HG02852 (cell line): ENCODE data around the gene RNF149.
"Not testable (repeated sequence)": the region's sequence is repeated elsewhere in the genome, so short reads cannot be mapped to it uniquely, and the experiment has no call there.

Source experiments
- ATAC-seq: cut with Tn5 transposase; IDR thresholded peaks from one replicate; pipeline ENCODE4 v1.9.1; 2021; ENCODE audit warnings: mild to moderate bottlenecking, moderate library complexity; ENCODE audit not compliant: unreplicated experiment

RNF149 gene

DNA sequence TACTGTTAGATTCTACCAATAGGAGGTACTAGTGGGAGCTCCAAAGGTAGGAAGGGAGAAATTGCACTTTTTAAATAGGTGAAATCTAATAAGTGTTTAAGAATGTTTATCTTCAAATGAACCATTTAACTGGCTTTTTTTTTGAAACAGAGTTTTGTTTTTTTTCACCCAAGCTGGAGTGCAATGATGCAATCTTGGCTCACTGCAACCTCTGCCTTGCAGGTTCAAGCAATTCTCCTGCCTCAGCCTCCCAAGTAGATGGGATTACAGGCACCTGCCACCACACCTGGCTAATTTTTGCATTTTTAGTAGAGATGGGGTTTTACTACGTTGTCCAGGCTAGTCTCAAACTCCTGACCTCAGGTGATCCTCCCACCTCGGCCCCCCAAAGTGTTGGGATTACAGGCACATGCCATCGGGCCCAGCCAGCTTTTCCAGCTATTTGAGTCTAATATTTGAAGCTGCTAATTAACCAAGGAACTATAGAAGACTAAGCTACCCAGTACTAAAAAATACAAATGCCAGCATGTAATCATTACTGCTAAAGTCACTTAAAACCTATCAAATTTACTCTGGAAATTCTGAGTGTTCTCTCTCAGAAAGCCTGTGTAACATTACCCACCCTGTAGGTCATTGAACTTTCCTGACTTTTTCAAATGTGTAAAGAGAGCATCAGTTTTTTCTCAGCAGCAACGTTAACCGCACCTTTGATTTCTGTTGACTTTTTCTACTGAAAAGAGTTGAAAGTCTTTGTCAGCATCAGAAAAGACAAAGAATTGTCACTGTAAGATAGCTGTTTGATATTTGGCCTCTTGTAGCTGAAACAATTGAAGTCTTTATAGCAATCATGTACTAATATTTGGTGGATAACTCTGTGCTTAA, 24.6 kb upstream of the RNF149 start:
- ATAC-seq: no peak

DNA sequence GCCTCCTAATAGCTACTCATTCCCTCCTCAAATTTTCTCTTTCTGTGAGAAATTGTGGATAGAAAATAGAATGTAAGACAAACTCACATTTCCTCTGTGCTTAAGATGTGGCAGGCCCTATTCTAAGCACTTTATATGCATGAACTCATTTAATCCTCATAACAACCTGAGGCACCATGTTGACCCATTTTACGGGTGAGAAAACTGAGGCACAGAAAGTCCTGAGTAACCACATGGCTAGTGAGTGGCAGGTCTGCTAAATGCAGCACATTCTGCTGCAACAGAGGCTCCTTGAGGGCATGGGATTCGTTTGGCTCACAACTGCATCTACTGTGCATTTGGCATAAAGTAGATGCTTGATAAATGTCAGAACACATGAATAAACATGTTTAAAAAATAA, 22.7 kb upstream of the RNF149 start:
- ATAC-seq: no peak

DNA sequence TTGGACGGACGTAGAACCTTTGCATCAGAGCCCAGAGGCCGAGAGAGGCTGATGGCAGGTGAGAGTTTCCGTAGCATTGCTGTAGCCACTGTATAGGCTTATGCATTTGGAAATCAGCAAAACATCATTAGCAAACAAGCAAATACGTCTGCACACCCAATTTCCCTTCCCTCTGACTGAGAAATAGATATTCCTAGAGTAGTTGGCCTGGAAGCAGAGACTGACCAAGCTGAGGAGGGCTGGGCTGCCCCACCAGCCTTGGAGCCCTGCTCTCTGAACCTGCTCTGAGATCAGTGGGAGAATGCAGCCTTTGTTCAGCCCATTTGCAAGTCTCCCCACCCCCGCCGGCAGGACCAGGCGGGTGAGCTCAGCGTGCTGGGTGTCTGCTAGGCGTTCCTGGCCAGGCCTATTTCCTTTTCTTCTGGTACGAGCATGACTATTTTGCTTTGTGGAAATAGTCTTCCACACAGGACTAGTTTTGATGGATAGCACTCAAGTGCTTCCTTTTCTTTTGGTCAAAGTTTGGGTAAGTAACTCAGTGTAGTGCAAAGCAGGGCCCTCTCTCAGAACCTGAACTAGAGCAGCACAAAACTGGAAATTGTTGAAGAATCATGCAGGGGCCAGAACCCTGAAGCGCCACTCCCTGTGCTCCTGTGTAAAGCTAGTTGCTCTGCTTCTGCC, 21.9 kb upstream of the RNF149 start:
- no peak for ATAC-seq

DNA sequence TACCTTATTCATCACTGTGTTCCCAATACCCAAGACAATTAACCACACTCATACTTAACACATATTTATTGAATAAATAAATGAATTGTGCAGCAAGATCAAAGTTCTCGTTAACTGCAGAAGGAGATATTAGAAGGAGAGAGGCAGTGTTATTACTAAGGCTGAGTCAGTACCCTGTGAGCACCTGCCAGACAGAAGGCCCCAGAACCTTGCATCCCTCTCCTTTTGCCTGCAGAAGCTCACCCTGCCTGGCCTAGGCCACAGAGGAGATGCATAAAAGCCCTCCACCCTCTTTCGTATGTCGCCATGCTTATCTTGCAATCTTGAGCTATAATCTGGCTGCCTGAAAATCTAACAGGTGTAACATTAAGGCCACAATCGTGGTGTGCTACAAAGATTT, 20.5 kb upstream of the RNF149 start:
- no peak for ATAC-seq

DNA sequence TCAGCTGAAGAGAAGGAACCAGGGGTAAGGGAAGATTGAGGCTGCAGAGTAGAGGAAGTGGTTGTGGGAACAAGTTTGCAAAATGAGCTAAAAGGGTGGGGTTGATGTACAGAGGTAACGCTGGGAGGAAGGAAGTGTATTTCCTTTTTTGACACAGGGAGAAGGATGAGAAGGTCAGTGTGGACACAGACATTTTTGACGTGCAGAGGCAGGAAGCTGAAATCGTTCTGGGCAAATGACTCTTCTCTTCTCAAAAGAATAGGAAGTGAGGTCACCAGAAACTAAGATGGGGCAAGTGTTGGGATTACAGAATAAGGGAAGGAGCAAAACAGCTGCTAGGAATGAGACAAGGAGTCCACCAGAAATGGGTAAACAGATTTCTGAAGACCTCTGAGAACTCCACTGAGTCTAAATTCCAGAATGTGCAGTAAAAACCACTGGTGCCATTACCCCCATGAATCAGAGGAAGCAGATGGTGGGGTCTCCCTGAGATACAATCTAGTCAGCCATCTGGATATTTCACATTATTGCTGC, 20.0 kb upstream of the RNF149 start:
- no peak for ATAC-seq

DNA sequence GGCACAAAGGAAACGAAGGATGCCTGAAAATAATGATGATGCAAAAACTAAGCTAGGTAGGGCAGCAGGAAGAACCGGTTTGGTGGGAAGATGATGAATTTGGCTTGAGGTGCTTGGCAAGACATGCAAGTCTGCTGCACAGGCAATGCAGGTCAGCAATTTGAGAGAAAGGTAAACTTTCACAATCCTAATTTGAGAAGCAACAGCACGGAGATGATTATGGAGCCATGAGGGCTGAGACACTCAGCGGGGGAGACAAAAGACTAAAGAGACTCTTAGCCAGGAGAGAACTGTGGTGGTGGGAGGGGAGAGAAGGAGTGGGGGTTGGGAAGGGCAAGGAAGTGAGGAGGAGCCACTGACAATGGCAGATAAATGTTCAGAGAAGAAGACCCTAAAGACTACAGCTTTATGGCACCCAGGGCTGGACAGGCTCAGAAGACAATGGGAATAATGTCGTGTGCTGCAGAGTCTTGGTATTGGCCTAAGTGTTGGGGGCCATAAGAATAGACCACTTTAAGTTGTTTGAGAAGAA, 19.4 kb upstream of the RNF149 start:
- ATAC-seq: no peak

DNA sequence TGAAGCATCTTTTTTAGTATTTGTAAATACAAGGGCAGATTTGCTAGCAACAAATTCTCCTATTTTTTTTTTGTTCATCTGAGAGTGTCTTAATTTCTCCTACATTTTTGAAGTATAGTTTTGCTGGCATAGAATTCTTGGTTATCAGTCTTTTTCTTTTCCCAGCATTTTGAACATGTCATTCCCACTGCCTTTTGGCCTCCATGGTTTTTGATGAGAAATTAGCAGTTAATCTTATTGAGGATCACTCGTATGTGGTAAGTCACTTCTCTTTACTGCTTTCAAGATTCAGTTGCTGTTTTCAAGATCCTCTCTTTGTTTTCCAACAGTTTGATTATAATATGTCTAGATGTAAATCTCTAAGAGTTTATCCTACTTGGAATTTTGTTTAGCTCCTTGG, 16.9 kb upstream of the RNF149 start:
- ATAC-seq: no peak

DNA sequence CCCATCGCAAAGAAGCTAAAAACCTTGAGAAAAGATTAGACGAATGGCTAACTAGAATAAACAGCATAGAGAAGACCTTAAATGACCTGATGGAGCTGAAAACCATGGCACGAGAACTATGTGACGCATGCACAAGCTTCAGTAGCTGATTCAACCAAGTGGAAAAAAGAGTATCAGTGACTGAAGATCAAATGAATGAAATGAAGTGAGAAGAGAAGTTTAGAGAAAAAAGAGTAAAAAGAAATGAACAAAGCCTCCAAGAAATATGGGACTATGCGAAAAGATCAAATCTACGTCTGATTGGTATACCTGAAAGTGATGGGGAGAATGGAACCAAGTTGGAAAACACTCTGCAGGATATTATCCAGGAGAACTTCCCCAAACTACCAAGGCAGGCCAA, 8.1 kb upstream of the RNF149 start:
- not testable (repeated sequence) for ATAC-seq

DNA sequence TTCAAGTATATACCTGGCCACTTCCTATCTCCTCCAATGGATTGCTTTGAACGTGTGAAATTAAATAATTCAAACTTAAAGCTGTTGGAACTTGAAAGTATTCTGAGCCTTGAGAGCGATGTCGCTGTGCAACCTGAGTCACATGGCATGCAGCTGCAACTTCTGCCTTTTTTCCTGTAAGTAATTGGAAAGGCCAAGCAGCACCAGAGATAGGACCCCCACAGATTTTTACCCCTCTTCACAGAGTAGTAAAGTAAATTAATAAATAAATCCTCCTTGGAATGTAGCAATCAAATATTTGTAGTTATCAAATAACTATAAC, 3.2 kb upstream of the RNF149 start:
- no peak for ATAC-seq

DNA sequence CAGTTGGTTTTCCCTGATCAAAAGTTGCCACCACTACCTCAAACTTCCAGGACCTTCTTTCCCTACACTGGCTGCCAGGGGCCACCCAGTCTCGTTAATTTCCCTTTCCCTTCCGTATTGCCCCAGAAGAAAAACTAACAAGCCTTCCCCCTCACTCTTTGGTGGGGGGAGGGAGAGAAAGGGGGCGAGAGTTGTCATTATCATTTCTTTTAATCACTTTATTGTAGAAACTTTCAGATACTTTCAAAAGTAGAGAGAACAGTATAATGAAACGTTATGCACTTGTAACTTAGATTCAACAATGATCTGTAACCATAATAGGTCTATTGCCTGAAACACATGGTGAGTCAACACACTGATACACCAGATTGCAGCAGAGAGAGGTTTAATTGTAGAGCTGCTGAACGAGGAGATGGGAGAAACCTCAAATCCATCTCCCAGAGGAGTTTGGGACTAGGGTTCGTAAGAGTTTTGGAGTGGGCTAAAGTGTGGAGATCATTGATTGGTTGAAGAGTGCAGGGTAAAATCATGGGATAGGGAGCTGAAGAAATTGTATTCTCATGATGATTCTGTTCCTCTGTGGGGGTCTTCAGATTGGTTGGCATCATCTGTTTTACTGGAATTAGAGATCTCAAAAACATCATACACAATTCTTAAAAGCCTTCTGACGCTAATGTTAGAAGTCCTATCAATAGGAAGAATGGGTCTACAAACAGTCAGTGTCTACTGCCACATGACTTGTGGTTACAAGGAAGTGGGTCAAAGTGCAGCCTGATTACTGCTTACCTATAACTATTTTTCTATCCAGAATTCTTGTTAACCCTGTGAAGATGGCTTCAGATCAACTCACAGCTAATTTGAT, 2.6 kb upstream of the RNF149 start:
- ATAC-seq: no peak

DNA sequence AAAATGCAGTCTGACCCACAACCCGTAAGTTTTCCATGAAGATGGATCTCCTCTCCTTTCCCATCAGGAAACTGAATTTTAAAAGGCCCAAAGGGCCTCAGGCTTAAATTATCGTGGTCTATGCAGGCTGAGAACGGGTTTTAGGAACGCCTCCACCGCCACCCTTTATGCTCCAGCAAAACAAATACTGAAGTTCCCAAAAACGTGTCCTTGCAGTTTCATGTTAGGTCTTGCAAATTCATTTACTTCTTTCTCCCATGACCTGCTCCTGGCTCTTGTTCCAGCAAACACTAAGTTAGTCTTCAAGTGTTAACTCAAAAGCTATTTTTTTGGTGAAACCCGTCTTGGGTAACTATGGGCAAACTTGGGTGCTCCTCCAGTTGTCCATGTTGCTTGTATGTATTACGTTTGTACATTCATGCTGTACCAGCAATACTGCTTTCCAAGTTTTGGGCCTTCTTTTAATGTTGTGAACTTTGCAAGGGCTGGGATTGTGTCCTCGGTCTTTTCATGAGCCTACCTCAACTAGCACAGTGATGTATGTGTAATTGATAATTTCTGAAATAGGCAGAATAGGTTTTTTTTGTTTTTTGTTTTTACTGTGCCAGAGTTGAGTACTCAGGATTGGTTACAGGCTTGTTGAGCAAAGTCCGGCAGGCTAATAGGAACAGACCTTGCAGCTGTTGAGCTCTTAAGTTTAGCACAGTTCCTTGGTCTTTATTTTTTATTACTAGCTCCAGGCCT, 1.8 kb upstream of the RNF149 start:
- ATAC-seq: no peak

DNA sequence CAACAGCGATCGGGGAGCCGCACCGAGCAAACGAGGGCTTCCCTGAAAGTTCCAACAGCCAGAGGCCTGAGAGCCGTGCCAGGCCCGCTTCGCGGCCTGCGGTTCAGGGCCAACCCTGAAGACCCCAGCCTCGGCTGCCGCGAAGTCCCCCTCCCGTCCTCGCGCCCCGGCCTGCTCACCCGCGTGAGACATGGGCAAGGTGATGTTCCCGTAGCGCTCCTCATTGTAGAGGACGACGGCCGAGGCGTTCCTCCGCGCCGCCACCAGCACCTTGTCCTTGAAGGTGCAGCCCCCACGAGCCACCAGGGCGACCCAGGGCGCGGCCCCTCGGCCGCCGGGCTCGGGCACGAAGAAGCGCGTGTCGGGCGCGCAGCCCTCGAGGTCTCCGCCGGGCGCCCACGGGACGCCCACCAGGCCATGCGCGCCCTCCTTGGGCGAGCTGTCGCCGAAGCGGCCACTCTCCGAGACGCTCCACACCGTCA, 510 bp downstream of the RNF149 start:
- peak; percentile 11 for ATAC-seq

DNA sequence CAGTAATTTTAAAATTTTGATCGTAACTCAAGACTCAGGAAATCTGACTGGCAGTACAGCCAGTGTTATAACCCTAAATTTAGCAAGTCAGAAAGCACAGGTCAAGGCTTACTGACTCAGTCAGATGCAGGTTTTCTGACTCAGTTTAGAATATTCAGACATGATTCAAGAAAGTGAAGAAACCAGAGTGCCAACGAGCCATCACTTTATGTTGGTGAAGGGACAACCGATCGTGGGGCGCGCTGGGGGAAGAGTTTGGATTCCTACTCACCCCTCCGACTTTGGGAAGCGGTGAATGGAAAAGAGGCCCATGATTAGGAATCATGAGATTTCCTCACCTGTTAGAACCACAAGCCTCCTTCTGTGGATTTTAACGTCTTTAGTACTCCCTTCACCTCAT, 998 bp downstream of the RNF149 start:
- no peak for ATAC-seq

DNA sequence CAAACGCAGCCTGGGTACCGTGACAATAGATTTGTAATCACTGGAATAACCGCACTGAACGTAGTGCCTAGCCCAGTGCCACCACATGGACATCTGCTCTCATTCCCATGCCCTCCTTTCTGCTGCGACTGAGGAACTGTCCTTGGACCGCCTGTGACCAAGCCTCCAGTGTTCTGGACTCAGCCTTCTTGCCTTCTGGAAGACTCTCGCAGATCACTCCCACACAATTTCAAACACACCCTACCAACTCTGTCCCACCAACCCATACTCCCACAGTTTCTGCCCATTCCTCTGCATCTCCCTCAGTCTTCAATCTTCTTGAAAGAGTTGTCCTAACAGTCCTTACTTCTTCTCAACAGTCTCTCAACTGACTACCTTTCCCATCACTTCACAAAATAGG, 2.1 kb downstream of the RNF149 start:
- ATAC-seq: peak; percentile 5

DNA sequence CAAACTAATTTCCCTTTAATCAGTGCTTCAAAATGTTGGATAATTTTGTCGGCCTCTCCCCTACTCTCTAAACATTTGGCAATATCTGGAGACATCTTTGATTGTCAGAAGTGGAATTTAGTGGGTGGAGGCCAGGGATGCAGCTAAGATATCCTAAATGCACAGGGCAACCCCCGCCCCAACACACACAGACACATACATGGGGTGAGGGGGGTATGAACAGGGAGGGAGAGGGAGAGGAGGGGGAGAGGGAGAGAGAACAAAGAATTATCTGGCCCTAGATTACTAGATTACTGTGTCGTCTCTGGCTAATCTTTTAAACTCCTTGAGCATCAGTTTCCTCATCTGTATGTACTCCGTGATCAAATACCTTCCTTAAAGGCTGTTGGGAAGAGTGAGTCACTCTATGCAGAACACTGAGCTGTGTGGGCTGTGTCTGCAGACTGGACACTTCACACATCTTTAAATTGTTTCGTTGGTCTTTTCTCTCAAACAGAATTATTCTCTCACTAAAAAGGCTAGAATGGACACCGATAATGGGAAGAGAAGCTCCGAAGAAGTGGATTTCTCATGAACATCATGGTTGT, 2.9 kb downstream of the RNF149 start:
- ATAC-seq: no peak

DNA sequence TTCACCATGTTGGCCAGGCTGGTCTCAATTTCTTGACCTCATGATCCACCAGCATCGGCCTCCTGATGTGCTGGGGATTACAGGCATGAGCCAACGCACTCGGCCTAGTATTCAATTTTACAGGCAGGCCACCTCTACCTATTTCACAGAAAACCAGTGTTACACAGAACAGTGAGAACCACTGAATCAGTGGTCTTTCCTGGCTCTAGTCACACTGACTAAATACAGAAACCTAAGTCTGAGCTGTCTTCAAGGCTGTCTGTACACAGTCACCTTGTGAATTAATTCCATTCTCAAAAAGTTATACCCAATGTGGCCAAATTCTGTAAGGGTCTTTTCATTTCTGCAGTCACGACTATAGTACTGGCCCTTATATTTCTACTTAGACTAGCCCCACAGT, 3.5 kb downstream of the RNF149 start:
- ATAC-seq: no peak

DNA sequence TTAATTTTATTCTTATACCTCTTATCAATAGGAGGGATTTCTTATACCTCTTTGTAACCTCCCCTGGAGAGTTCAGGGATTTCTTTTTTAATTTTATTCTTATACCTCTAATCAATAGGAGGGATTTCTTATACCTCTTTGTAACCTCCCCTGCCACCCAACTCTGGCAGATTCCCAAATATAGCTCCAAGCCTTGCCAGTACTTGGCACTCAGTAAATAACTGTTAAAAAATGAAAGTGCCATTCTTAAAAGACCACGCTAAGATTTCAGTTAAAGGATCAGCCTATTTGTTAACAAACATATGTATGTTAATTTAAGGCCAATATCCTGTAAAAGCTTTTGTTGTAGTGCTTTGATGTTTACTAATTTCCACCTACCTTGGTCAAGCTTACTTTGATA, 4.8 kb downstream of the RNF149 start:
- no peak for ATAC-seq

DNA sequence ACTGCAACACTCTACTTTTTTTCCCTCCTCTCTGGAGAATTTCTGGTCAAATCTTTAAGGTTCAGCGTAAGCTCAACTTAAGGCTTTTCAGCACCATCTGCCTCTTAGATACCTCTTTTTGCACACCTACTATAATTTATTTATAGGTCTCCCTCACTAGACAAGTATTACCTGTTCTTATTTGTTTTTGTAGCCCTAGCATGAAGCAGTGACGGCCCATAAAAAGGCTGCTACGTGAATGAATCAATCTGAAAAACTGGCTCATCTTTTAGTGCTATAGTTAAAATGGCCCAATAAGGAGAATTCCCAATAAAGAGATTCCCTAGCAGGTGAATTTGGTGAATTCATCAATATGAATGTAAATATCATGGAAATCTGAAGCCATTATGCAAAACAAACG, 6.5 kb downstream of the RNF149 start:
- no peak for ATAC-seq

DNA sequence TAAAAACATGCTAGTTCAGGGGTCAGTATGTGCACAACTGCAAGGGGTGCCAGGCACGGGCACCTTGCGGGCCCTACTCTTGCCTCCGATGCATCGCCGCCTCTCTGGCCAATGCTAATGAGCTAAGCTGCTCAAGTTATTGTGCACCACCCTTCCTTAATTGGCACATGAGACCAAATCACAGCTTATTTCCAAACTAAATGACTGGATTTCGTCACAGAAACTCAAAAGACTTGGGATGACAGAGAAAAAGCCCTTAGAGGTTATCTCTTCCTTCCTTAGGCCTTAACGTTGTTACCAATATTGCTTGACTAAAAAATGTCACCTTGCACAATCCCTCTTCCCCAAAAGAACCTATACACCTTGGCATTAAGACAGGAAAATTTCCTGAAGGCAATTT, 7.7 kb downstream of the RNF149 start:
- no peak for ATAC-seq

DNA sequence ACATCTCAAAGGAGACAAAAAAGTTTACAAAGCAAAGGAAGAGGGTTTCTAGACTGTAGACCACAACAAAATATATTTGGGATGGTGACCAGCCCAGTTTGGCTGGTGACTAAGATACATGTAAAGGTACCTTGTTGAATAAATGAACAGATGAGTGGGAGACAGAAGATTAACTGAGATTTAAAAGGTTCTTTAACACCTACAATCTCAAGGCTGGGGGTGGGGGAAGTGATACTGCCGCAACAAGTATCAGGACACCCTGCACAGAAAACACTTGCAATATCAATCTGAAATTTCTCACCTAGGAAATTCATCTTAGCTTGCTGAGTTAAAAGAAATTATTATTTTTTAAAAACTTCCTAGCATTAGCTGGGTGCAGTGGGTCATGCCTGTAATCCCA, 8.3 kb downstream of the RNF149 start:
- ATAC-seq: no peak
